Raji (cell line): ENCODE measurements around the gene MSS51.

Experiments used
- POLR2A ChIP-seq: IDR thresholded peaks from 2 replicates; pipeline ENCODE4 v1.6.1; 2011; ENCODE audit warnings: low read depth, low read length, control low read depth; ENCODE audit not compliant: insufficient read depth

Gene MSS51

GRCh38 chr10:73398024-73398423, 35.3 kb downstream of the MSS51 start:
- TF ChIP-seq POLR2A: no peak

- no peak for TF ChIP-seq POLR2A
Measured at GRCh38 chr10:73388228-73388627, 45.1 kb downstream of the MSS51 start.

- no peak for TF ChIP-seq POLR2A
Measured at GRCh38 chr10:73386583-73386982, 46.8 kb downstream of the MSS51 start.

- TF ChIP-seq POLR2A: no peak
Measured at GRCh38 chr10:73379064-73379748, 54.2 kb downstream of the MSS51 start.

GRCh38 chr10:73376679-73377078, 56.7 kb downstream of the MSS51 start:
- TF ChIP-seq POLR2A: no peak
